Hematopoietic multipotent progenitor cell treated with erythropoietin and hydrocortisone succinate and interleukin-3 and kit ligand, for 4 days (in vitro differentiated cells): Measurements from ENCODE around the gene RING1.

Source experiments
- DNase-seq: peaks from one replicate; pipeline ENCODE4 v3.0.0-alpha.2; 2015

Gene RING1

DNA sequence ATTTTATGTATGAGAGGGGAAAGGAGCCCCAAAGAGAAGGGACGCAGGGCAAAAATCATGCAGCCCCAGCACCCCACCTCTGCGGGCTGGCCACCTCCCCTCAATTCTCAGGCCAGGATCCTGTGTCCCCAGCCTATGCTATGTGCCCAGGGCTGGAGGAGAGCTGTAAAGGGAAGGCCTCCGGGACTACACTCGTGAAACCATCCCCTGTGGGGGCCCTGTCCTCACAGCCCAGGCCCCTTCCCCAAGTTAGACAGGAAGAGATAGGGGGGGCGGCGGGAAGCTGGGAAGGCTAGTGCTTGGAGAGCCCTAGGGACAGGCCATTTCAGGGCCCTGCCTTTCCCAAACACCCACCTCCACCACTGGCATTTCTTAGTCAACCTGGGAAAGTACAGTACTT, 14.7 kb upstream of the RING1 start:
- no peak for DNase-seq

DNA sequence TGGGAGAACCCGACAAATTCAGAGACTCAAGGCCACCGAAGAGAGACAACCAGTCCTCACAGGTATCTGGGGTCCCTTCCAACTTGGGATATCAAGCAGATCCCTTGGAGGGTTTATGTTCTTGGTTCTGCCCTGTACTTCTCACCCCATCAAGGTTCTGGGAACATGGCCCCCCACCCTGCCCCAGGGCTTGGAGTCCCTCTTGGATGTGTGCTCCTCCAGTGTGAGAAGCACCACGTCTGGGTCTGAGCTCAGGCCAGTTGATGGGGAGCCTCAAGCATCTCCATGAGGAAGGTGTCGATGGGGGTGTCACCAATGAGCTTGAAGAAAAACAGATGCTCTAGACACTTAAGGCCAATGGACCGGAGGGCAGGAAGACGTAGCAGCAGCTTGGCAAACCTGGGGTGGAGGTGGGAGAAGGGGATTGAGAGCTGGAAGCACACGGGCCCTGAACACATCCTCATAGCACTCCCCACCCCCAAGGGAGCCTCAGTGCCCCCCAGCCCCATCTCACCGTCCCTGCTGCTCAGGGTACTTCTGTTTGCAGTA, 13.8 kb upstream of the RING1 start:
- no peak for DNase-seq

DNA sequence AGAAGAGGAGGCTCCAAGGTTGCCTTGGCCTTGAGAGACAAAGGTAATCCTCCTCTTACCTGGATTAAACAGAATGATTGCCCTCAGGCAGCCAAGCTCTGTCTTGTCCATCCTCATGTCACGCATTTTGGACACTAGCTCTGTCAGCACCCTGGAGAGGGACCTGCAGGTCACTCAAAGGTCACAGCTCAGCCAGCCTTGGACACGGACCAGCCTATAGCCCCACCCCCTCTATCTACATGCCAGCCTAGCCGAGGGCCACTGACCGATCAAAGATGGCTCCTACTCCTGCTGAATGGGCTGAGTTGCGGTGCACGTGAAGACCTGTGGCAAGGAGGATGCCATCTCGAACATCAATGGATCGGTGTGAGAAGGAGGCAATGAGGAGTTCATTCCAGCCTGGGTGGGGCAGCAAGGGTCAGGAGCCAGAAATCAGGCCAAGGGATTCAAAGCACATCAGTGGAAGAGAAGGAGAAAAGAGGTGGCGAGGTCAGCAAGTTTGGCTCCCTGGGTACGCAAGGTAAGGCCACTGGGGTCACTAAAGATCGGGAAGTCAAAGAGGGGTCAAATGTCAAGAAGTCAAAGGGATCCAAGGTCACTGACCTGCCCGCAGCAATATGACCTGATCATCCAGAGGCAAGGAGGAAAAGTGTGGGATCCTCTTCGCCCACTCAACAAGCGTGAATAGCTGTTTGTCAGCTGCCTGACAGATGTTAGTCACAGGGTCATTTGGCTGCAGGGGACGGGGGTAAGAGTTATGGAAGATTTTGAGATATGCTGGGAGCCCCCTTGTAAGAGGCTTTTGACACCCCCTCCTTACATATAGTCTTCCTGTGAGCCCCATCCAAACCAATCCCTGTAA, 12.8 kb upstream of the RING1 start:
- no peak for DNase-seq

DNA sequence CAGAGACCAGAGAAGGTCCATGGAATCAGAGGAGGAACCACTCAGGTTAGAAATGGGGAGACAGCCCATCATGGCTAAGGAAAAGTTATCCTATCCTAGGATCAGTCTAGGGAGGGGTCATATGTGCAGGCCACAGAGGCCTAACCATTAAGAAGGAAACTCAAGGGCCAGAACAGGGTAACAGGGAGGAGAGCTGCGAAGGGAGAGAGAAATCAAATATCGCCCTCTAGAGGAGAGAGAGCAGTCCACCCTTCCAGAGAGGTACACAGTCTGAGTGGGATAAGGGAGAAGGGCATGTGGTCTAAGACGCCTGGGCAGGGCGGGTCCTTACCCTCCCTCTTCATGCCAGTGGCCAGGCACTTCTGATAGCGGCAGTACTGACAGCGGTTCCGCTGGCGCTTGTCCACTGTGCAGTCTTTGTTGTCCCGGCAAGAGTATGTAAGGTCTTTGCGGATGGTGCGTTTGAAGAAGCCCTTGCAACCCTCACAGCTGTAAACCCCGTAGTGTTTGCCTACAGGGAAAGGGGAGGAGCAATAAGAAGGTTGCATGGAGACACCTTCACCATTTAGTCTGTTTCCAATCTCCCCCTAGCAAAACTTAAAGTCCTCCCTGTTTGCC, 10.8 kb upstream of the RING1 start:
- DNase-seq: peak; percentile 94

DNA sequence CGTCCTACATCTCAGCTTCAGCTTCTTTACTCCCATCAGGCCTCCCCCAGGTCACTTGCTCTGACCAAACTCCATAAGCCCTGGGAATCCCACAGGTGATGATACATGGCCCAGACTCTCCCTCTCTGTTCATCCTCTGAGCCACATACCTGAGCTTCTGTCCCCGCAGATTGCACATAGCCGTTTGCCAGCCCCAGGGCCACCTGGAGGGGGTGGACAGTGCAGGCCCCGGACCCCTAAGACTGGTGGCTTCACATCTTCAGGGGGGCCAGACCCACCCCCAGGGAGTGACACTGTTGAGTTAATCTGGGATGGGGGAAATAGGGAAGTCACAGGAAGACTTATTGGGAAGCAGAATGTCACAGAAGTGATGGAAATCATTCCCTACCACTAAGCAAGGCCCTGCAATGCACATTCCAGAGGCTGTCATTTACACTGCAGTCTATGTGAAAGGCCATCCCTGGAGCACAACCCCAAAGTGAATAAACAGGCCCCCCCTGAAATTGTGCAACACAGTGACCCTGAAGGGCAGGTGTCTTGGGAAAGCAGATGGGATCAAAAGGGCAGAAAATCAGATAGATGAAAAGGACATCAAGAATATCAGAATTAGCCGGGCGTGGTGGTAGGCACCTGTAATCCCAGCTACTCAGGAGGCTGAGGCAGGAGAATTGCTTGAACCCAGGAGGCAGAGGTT, 10.0 kb upstream of the RING1 start:
- DNase-seq: no peak

DNA sequence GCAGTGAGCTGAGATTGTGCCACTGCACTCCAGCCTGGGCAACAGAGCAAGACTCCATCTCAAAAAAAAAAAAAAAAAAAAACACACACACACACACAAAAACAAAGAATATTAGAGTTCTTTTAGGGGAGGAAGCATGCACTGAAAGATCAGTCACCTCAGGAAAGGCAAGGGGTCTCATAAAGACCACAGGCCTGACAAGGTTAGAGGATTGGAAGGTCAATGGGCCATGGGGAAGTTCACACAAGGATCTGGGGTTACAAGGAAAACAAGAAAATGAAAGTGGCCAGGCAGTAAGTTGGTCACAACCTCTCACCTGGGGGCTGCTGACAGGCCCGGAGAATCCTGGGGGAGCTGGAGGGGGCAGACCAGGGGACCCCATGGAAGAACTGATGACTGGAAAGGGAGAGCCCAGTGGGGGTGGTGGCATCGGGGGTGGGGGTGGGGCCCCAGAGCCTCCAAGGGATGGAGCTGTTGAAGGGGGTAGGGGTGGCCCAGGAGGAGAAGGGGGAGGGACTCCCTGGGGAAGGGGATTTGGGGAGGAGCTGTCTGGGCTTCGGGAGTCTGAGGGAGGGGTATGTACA, 9.4 kb upstream of the RING1 start:
- DNase-seq: no peak

DNA sequence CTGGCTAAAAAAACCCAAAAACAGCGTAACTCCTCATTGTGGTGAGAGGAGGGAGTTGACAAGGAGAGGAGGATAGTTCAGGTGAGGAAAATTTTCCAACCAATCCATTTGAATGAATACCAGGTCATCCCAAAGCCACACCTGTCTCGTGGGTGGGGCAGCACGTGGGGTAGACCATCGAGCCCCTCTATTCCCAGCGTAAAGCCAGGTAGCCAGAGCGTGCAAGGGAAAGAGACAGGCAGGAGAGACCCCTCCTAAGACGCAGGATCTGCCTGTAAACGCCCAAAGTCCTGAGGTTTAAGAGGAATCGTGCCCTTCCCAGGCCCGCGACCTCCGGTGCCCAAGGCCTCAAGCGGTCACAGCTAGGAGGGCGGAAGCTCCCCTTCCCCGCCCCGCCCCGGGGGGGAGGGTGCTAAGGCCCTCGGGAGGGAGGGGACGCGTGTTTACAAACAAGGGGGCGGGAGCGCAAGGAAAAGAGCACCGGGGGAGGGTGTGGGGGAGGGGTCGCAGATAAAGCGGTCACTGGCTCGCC, 8.5 kb upstream of the RING1 start:
- DNase-seq: peak; percentile 94

DNA sequence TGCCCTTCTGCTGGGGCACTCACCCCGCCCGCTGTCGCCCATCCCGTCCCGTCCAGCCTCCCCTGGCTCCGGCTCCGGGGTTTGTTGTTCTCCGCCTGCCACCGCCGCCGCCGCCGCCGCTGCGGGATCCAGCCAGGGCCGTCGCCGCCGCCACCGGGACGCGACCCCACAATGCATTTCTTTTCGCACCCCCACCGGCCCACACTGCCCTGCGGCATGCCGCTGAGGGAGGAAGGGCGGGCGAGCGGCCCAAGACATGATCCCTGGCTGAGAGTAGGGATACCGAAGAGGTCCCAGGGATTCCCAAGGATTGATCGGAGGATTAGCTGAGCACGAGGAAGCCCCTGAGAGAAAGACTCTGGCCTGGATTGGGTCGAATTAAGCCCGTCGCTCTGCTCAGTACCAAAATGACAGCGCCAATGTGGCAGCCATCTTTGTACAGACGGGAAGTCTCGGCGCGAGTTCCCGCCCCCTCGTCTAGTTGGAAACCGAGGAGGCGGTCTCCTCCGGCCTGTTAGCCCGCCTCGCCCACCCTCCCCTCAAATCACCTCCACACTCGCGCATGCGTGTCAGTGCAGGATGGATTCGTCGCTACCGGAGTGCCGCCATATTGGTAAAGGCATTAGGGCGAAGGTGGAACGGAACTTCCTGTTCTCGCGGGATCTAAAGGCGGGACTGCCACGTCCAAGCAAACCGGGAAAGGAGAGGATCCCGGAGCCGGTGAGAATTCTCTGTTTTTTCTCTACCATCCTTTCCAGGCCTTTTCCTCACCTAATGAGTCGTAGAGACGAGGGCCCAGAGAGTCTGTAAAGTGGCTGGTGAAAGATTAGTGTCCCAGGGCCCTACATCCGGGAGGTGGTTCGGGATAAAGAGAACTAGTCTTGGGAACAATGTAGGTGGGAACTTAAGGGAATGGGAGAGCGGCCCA, 7.8 kb upstream of the RING1 start, which contains the start of the genes RXRB and SLC39A7:
Gene RXRB, minus strand, starts transcription at position 447 of the 928 bp plus-strand sequence. Its CDS starts 189 bp downstream, at position 258.
Gene SLC39A7, plus strand, starts transcription at position 649 of the 928 bp plus-strand sequence. CDS start 379 bp downstream, outside the sequence.
- DNase-seq: peak; percentile 100

DNA sequence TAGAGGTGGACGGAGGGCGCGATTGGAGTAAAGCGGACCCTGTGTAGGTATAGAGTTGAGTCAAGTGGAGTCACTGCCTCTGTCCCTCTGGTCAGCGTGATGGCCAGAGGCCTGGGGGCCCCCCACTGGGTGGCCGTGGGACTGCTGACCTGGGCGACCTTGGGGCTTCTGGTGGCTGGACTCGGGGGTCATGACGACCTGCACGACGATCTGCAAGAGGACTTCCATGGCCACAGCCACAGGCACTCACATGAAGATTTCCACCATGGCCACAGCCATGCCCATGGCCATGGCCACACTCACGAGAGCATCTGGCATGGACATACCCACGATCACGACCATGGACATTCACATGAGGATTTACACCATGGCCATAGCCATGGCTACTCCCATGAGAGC, 7.2 kb upstream of the RING1 start:
- no peak for DNase-seq

DNA sequence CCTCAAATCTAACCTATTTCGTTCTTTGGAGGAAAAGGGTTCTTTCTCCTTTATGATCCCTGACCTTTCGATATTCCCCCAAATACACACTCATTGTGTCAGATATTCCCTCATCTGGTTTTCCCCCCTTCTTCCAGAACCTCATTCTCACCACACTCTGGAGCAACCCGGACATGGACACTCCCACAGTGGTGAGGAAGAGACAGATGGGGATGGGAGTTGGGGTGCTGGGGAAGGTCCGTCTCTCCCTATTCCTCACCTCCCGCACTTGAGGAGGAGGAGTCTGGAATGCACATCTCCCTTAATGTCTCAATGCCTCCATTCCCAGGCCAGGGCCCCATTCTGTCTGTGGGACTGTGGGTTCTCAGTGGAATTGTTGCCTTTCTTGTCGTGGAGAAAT, 6.4 kb upstream of the RING1 start:
- no peak for DNase-seq

DNA sequence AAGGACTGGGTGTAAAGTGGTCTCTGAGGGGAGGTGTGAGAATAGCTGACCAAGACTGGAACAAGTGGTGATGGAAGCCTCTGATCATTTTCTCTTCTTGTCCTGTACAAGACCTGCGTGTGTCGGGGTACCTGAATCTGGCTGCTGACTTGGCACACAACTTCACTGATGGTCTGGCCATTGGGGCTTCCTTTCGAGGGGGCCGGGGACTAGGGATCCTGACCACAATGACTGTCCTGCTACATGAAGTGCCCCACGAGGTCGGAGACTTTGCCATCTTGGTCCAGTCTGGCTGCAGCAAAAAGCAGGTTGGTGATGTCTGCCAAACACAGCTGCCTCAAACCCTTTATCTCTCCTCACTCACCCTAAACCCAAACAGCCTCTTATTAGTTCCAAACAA, 5.5 kb upstream of the RING1 start:
- DNase-seq: no peak

DNA sequence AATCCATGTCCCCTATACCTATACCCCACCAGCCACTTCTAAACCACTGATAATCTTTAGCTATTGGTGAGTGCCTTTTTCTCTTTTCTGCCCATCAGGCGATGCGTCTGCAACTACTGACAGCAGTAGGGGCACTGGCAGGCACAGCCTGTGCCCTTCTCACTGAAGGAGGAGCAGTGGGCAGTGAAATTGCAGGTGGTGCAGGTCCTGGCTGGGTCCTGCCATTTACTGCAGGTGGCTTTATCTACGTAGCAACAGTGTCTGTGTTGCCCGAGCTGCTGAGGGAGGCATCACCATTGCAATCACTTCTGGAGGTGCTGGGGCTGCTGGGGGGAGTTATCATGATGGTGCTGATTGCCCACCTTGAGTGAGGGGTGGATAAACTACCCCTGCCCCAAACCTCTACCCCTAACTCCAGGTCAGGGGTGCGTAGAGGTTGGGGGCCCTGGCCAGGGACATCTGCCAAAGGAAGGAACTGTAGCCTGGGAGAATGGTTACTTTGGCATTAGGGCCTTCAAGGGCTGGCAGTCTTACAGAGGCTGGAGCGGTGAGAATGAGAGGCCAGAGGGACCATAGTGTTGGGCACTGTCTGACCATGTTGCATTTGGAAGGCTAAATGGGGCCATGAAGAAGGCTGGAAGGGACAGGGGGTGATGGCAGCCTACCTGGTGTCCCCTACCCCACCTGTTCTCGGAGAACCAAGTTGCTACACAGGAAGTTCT, 4.7 kb upstream of the RING1 start:
- no peak for DNase-seq

DNA sequence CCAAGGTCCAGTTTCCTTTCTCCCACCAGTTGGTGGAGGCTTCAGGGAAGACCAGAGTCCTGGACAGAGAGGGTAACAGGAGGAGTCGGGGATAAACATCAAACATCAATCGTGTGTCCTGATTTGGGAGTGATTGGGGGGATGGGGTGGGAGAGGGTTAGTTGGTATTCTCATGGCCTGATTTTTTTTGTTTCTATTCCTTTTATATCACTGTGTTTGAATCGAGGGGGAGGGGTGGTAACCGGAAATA, 4.2 kb upstream of the RING1 start:
- no peak for DNase-seq

DNA sequence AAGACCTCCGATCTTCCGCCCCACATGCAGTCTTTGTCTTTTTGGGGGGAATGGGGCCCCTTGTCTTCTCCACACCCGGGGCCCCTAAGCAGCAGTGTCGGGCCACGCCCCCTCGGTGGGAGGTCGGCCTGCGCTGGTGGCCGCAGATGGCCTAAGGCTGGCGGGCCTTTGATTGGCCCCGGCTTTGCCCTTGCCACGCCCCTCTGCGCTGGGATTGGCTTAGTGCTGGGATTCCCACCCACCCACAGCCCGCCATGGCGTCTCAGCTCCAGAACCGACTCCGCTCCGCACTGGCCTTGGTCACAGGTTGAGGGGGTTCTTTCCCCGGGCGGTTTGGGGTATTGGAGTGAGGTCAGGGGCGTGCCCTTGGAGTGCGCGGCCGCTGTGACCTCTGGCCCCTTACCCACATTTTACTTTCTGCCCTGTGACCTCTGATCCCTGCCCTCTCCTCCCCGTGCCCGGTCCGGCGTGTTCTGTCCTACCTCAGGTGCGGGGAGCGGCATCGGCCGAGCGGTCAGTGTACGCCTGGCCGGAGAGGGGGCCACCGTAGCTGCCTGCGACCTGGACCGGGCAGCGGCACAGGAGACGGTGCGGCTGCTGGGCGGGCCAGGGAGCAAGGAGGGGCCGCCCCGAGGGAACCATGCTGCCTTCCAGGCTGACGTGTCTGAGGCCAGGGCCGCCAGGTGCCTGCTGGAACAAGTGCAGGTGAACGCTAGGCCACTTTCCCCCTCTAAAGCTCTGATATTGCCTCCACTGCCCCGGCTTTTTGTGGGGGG, 3.7 kb upstream of the RING1 start, which contains the start of gene HSD17B8:
Gene HSD17B8, plus strand, starts transcription at position 241 of the 776 bp plus-strand sequence. Its CDS starts 14 bp downstream, at position 255.
- DNase-seq: peak; percentile 98

DNA sequence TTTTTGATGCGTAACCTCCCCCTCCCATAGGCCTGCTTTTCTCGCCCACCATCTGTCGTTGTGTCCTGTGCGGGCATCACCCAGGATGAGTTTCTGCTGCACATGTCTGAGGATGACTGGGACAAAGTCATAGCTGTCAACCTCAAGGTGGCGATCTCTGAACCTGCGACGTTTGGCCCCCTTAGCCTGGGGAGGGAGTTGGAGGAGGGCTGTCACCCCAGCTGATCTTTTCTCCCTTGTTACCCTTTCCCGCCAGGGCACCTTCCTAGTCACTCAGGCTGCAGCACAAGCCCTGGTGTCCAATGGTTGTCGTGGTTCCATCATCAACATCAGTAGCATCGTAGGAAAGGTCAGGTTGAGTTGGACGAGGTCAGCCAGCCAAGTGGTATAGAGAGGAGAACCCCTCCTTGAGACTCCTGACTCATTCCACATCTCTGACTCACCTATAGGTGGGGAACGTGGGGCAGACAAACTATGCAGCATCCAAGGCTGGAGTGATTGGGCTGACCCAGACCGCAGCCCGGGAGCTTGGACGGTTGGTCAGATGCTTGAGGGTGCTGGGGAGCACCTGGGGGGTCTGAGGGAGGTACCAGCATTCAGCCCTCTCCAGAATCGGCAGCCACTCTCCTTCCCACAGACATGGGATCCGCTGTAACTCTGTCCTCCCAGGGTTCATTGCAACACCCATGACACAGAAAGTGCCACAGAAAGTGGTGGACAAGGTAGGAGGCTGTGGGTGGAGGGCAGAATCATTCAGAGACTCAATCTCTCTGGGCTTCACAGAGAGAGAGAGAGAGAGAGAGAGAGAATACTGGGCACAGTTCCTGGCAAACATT, 2.9 kb upstream of the RING1 start:
- DNase-seq: peak; percentile 46

DNA sequence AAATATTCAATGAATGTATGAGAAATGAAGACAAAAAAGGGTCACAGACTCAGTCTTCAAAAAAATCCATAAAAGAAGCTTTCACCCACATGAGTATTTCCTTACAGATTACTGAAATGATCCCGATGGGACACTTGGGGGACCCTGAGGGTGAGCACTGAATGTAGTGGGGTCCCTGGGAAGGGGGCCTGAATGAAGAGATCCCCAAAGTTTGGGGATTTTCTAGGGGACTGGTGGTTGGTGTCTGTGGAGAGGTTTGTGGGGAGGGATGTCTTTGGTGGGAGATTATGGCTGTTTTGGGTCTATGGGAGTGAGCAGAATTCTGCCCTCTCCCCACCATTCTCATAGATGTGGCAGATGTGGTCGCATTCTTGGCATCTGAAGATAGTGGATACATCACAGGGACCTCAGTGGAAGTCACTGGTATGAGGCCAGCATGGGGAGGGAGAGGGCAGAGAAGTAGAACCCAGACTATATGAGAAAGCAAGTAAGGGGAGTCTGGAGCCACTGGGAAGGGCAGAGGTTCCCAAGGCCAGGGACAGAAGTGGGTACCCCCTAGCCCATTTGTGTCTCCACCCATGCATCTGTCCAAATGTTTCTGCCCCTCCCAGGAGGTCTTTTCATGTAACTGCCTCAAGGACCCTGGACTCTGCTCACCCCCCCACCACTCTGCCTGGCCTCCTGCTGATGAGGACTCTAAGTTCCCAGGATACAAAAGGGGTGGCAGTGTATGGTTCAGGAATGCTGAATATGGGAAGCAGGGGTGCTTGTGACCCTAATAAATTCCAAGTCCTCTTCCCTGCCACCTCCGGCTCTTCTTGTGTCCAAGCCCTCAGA, 2.1 kb upstream of the RING1 start:
- DNase-seq: no peak

DNA sequence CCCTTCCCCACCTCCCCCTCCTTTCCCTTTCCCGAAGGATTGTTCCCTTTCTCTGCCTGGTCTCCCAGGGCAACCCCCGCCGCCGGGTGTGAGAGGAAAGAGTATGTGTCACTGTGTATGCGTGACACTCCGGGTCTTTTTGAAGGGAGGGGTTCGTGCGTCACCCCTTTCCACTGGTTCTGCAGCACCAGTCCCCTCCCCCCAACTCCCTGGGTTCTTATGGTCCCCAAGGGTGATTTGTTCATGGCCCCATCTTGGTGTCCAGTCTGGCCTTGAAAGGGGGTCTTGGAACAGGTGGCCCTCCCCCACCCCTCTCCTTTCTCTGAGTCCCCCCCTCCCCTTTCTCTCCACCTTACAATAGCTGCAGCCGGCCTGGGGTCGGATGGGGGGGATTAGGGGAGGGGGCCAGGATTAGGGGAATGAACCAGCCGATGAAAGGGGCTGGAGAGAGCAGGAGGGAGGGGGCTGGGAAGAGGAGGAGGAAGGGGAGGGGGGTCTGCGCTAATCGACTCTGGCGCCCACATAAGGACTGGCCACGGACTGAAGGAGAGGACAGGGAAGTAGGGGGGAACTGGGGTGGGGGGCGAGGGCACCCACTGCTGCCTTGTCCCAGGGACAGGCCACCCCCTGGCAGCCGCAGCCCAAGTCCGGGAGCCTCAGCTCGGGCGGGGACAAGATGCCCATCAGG, 1.3 kb upstream of the RING1 start:
- DNase-seq: no peak
